ENCODE measurements around the gene RNF38.

- TF ChIP-seq CTCF (IDR thresholded peaks at IDR 0.05) (no peak), POLR2A (IDR thresholded peaks at IDR 0.05) (no peak), EP300 (IDR thresholded peaks at IDR 0.05) (no peak)
Observed at GRCh38 chr9:36437790-36438189, 37.7 kb upstream of the RNF38 start.
